NCI-H1436 treated with DMSO at 0.1 percent for 48 hours (cell line): ENCODE results near the gene PTGIS.

Source experiments
- DNase-seq: peaks from one replicate; lab custom pipeline; 2025; lab: John Stamatoyannopoulos, UW

Gene PTGIS

DNA sequence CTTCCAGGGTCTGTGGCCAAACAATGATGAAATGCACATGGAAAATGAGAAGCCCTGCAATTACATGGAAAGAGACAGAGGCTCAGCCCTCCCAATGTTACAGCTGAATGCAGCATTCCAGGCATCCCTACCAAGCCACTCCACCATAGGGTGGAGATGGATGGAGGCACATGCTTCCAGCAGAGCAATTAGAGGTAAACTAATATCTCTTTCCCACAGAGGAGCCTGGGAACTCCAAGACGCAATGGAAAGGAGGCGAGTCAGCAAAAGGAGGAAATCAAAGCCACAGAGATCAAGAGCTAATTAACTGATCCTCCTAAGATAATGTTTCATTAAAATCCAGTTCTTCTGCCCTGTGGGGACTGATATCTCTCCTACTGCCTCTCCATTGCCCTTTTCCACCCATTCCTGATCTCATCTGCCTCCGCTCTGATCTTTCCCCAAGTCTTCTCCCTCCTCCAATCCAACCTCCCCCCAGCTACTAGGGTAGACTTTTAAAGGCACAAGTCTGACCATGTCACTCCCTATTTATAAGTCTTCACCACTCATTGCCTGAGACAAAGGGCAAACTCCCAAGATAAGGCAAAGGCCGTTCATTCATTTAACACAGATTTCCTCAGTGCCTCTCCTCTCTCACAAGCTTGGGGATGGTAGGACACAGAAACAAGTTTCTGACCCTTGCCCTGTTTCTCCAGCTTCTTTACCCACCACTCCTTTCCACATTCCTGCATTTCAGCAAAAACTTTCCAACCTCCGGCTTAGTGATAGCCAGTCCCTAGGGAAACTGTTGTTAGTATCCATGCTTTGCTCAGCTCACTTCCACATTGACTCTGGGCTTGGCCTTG lies 71.2 kb downstream of the PTGIS start:
- no peak for DNase-seq

DNA sequence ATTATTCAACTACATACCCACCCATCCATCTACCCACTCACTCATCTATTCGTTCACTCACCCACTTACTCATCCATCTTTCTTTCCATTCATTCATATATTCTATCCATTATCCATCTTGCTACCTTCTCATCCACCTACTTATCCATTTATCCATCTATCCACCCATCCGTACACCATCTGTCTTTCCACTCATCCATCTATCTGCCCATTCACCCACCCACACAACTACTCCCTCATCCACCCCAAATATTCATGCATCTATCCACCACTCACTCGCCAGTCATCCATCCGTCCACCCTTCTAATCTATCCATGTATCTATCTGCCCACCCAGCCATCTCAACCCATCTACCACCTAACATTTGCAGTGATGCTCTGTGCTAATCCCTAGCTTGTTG lies 71.9 kb downstream of the PTGIS start:
- DNase-seq, result no peak

DNA sequence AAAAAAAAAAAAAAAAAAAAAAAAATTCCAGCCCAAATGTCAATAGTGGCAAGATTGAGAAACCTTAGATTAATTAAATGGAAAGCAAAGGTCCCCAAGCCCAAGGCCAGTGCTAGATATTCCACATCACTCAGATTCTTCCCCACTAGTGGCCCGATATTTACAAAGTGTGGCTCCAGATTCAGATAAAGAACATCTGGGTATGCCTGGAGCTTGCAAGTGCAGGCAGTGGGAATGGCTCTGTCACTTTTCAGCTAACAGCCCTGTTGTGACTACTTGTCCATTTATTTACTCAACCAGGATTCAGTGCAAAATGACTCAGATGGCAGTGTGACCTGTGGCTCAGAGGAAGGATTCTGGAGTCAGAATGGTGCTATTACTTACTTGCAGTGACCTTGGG lies 77.2 kb downstream of the PTGIS start:
- DNase-seq, result no peak

DNA sequence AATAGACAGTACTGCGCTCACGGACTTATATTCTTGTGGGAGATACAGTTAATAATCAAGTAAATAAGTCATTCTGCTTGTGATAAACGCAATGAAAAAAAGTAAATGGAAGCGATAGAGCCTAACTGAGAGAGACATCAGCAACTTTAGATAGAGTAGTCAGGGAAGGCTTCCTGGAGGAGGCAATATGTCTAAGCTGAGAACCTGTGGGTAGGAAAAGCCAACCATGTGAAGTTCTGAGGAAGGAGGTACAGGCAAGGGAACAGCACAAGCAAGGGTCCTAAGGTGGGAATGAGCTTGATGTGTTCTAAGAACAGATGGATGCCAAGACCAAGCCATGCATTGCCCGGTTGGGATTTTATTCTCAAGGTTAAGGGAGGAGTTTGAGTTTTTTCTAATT lies 78.2 kb downstream of the PTGIS start:
- DNase-seq, result no peak

DNA sequence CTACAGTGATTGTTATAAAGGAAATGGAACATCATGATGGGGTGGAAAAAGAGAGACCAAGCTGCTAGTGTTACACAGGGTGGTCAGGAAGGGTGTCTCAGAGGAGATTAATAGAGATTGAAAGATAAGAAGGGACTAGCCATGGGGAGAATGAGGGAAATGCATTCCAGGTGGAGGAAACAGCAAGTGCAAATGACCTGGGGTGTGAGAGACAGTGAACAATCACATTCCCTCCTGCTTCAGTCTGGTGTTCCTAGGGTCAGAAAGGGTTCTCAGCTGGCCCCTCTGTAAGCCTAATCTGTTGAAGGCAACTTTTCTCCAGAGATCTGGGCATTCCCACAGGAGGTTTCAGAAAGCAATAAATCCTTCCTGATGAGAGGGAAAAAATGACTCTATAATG lies 81.9 kb downstream of the PTGIS start:
- DNase-seq, result no peak

DNA sequence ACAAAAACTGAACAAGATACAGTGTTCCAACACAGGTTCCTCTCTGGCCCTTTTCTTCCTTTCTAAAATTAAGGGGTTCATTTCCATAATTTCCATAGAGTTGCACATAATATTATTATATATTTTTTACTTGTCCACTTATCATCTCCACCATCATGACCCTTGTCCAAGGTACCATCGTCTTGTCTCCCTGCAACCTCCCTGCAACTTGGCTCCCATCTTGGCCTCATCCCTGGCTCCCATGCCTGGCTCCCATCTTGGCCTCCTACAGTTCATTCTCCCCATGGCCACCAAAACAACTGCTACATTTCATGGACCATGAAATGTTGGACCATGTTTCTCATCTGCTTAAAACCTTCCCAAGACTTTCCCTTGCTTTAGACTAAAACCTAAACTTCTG lies 82.4 kb downstream of the PTGIS start:
- DNase-seq, result no peak

DNA sequence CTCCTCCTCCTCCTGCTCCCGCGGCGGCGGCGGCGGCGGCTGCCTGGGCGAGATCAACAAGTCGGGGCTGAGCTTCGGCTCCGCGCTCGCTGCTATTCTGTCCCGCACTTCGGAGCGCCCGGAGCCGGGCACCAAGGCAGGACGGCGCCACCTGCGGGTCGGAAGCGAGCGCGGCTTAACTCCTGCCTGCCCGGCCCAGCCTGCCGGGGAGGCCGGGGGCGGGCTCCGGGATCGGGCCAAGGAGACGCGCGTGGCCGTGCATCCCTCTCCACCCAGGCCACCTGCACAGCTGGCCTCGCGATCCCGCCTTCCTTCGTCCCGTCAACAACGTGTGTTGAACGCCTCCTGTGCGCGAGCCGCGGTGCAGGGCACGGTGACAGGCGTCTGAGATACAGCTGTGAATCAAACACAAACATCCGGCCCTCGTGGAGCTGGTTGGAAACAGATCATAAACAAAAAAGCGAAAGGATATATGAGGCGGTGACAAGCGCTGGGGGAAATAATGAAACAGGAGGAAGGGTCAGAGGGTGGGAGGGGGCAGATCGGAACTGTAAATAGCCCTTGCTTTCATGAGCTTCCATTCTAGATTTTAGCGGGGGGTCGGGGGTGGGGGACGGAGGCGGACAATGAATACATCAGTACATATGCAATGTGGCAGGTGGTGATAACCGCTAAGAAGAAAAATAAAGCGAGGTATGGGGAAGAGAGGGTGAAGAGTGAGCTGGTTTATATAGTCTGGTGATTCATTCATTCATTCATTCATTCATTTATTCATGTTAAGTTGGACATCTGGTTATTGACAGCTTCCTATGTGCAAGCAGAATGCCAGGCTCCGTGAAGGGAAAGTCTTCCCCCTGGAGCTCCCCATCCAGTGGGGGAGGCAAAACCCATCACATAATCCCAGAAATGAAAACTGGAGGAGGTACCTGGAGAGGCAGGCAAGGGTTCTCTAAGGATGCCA lies 83.5 kb downstream of the PTGIS start:
- DNase-seq, result peak; percentile 8

DNA sequence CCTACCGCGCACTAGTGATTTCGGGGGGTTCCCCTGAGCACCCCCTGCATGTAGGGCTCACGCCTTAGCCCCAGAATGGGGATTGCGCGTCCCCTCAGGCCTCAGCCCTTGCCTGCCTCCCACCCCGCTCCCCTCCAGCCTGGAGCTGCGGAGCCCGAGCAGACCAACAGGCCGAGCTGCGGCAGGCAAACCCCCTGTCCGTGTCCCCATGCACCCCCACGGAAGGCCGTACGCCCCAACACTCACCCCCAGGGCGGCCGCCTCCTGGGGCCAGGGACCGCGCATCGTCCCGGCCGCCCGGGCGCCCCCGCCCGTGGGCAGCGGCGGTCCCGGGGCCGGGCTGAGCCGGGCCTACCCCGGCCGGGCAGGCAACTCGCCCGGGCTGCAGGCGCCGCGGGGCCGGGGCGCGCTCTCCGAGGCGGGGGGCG lies 84.2 kb downstream of the PTGIS start:
- DNase-seq, result no peak

DNA sequence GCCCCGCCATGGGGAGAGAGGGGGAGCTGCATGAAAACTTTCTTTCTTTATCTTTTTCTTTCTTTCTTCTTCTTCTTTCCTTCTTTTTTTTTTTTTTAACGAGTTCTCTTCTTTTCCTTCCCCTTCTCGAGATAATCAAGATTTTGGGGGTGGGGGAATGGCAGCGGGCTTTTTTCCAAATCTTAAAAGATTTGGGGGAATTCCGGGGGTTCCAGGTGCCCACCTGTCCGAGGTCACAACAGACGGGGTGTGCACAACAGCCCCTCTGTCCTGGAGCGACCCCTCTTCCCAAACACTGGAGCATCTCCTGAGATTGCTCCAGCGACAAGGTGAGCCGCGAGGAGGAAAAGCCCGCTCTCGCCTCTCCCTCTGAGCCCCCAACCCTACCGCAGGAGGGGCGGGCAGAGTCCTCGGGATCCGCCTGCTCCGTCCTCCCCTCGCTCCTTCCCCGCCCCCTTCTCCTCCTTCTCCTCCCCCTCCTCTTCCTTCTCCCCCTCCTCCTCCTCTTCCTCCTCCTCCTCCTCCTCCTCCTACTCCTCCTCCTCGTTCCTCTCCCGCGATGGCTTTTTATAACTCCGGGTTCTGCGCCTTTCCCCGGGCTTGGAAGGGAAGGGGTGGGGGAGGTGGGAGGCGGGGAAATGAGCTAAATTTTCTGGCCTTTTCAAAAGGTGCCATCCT lies 84.8 kb downstream of the PTGIS start:
- no peak for DNase-seq

DNA sequence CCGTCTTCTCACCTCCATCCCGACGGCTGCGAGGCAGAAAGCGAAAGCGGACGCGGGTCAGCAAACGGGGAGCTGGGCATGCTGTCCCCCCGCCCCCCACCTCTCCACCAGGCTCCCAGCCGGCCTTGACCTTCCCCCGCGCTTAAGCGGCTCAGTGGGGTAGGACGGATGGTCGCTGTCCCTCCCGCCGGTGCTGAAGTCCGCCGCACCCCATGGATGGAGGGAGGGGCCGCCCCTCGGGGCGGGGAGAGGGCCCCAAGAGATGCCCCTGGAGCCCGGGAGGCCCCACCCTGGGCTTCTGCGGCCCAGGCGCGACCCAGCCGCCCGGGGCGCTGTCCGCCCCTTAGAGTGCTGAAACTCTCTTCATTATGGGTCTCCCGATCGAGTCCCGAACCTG lies 85.3 kb downstream of the PTGIS start, which contains the start of gene KCNB1:
TSS of gene KCNB1 (minus strand) at position 48 of the 397 bp plus-strand sequence. CDS start 188 bp downstream, outside the sequence.
- no peak for DNase-seq

DNA sequence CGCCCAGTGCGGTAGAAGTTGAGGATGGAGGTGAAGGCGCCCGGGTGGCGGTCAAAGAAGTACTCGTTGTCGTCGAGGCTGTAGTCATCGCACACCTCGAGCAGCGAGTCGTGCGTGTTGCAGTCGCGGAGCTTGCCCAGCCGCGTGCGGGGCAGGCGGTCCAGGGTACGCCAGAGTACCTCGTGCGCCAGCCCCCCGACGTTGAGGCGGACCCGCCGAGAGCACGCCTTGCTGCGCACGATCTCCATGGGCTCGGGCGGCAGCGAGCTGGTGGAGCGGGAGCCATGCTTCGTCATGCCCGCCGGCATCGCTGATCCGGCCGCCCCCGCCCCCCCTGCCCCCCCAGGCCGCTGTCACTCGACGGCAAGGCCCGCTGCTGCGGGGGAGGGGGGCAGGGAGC lies 85.8 kb downstream of the PTGIS start:
- DNase-seq, result no peak

DNA sequence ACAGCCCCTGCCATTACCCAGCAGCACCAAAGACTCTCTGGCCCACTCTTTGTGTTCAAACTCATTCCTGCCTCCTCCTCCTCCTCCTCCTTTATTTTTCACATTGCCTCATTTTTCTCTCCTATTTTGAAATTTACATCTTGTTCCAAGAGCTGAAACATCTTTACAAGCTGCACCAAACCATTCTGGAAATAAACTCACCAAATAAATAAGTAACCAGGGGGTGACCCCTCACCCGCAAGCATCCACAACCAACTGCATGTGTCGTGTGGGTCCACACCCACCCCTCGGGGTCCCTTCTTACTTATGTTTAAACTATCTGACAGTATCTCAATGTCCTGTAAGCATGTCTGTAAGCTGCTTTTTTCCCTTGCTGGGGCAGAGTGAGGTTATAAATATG lies 86.8 kb downstream of the PTGIS start:
- no peak for DNase-seq

DNA sequence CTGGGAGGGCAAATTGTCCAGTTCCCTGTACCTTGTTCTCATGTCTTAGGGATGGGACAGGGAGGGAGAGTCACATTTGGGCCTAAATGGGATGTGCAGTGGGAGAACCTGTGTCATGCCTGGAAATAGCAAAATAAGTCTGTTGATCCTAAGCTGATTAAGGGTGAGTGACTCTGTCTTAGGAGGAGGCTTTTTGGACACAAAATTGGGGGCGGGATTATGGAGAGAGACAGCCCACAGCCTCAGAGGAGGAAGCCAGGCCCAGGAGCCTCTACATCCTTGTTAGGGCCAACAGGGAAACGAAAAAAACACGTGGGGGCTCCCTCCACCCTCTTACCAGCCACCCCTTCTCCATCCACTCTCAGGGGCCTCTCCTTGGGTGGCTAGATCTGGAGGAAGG lies 87.7 kb downstream of the PTGIS start:
- no peak for DNase-seq

DNA sequence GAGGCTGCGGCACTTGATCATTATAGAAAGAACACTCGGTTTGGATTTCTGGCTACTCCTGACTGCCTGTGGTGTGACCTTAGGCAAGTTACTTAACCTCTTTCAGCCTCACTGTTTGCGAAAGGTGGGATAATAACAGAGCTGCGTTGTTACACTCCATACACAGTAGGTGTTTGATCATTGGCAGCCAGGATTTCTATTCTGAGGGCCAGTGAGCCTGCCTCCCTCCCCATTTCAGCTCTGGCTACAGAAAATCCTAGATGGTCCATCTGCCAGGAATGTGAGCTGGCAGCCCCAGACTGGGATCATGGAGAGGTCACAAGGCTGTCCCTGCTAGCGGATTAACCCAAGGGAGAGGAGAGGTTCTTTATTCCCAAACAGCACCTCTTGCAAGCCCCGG lies 88.2 kb downstream of the PTGIS start:
- DNase-seq, result no peak

DNA sequence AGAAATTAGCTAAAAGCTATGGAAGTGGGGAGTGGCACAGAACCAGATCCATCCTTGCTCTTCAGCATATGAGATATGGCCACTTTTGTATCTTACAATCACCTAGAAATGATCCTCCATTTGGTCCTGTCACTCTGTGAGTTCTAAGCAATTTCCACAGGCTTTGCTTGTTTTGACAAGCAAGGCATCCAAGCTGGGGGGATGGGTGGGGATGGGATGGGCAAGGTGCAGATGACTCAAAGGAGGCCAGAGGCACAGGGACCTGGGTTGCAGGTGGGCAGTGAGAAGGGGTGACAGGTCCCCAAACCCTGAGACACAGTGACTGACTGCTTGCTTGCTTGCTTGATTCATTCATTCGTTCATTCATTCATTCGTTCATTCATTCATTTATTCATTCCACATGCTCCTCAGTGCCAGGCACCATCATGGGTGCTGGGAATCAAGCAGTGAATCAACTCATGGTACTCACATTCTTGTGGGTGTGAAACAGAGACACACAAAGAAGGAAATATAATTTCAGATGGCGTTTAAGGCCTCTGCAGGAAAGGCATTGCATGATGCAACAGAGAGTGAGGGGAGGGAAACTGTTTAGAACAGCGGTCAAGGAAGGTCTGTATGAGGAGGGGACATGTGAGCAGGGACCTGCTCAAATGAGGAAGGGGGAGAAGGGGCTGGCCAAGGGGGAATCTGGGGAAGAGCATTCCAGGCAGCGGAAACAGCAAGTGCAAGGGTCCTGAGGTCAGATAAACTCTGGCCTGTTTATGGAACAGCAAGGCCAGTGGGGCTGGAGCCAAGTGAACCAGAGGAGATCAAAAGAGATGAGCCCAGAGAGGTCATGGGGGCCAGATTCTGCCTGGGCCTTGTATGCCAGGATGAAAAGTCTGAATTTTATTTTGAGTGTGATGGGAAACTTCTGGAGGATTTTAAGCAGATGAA lies 88.9 kb downstream of the PTGIS start:
- DNase-seq, result no peak

DNA sequence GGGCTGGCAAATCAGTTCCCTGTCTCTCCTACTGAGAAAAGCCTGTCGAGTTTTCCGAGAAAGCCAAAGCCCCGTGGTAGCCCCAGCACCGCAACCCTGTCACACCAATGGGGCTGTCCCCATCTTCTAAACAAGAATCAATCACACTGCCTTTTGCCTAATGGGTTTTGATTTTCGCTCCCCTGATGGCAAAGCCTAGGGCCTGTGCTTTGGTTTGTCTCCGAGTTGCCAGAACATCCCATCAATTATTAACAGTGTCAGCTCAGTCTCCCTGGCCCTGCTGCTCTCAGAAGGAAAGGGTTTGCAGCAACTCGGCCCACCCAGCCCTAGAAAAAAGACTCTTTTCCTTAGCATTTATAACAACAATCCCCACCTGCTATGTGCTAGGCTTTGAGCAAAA lies 89.7 kb downstream of the PTGIS start:
- no peak for DNase-seq

DNA sequence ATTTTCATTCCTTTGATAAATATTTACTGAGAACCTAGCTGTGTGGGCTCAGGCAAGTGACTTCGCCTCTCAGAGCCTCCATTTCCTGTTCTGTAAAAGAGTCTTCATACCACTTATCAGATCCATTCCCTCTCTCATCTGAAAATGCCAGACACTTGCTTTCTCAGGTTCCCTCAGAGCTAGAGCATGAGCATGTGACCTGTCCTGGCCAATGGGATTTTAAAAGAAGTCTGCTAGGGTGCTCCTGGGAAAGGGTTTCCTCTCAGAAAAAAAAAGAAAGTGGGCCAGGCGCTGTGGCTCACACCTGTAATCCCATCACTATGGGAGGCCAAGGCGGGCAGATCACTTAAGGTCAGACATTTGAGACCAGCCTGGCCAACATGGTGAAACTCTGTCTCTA lies 90.7 kb downstream of the PTGIS start:
- no peak for DNase-seq

DNA sequence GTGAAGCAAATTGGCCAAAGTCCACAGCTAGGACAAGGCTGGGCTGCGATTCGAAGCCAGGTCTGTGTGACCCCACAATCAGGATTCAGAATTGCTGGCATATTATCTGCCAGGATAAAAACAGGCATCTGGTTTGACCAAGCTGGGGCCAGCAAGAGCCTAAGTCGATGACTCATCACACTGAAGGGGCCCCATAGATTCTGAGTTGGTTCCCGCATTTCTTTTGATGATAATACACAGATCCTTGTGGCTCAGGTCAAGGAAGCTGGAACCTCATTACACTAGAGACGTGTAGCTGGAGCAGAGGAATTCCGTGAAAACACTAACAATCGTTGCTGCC lies 92.0 kb downstream of the PTGIS start:
- DNase-seq, result no peak

DNA sequence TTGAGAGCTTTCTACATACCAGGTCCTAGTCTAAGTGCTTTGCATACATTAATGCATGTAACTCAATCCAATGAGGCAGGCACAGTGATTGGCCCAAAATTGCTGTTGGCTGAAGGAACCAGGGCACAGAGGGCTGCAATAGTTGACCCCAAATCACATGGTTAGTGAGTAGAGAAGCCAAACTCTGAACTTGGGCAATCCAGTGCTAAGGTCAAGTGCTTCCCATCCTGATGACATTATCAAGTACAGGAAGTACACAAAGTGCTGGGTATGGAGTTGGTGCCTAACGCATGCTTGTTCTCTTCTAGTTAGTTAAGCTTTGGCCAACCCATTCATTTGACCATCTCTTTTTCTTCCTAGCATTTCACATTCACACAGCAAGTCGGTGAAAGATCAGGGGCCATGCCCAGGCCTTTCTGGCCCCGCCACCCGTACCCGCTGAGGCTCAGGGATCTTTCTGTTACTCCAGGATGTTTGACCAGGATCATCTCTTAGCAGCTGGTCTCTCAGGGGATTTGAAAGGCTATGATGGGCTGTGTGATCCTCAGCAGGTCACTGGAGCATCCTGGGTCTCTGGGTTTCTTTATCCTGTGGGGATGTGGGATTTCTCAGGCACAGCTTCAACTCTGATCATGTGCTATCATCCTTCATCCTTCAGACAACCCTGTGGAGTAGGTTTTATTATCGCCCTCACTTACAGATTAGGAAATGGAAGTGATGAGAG lies 92.5 kb downstream of the PTGIS start:
- DNase-seq, result no peak

DNA sequence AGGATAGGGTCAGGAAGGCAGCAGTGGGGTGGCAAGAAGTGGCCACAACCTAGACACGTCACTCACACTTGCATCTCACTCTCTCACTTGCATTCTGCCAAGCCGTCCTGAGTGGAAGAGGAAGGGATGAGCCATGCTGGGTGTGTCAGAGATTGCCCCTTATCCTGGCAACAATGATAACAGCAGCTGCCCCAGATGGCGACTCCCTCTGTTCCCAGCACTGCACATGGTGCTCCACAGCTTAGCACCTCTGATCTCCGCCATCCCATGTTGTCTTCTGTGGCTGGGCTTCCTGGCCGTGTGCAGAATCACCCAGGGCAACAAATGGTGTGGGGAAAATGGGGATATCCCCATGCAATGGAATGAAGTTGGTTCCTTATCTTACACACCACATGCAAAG lies 96.5 kb downstream of the PTGIS start:
- no peak for DNase-seq

DNA sequence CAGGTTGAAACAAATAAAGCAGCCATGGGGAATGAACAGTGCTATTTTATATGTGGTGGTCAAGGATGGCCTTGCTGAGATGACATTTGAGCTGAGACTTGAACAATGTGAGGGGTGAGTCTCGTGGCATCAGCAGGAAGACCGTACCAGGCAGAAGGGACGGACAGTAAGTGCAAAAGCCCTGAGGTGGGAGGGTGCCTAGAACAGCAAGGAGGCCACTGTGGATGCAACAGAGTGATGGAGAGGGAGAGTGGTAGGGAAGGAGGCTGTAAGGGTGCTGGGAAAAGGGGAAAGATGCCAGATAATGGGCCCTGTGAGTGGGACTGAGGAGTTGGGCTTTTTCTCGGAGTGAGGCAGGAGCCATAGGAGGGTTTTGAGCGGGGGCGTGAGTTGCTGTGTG lies 97.0 kb downstream of the PTGIS start:
- no peak for DNase-seq
